ENCODE measurements around the gene PROC.
A peak's percentile ranks its signal among the peaks of the same experiment; 100 is the strongest.
"Not testable (repeated sequence)": the region's sequence is repeated elsewhere in the genome, so short reads cannot be mapped to it uniquely, and the experiment has no call there.

Gene PROC

GRCh38 chr2:127428057-127428814 lies 10.0 kb downstream of the PROC start:
- no peak for DNase-seq

GRCh38 chr2:127428815-127429109 lies 10.5 kb downstream of the PROC start:
- no peak for DNase-seq

- no peak for DNase-seq
Observed at GRCh38 chr2:127429291-127429690, 11.1 kb downstream of the PROC start.

- no peak for DNase-seq
Observed at GRCh38 chr2:127429844-127430425, 11.7 kb downstream of the PROC start.

- DNase-seq: no peak
Observed at GRCh38 chr2:127431408-127432023, 13.3 kb downstream of the PROC start.

- no peak for DNase-seq
Observed at GRCh38 chr2:127434515-127434914, 16.3 kb downstream of the PROC start.

GRCh38 chr2:127437056-127437455 lies 18.8 kb downstream of the PROC start:
- no peak for DNase-seq

GRCh38 chr2:127437781-127438726 lies 19.8 kb downstream of the PROC start:
- no peak for DNase-seq

GRCh38 chr2:127439343-127439742 lies 21.1 kb downstream of the PROC start:
- no peak for DNase-seq

- no peak for DNase-seq
Observed at GRCh38 chr2:127448526-127448925, 30.3 kb downstream of the PROC start.

- DNase-seq: no peak
Observed at GRCh38 chr2:127449414-127449813, 31.2 kb downstream of the PROC start.

GRCh38 chr2:127449898-127450297 lies 31.7 kb downstream of the PROC start:
- DNase-seq: no peak

- no peak for DNase-seq
Observed at GRCh38 chr2:127451981-127452380, 33.8 kb downstream of the PROC start.

GRCh38 chr2:127452423-127452822 lies 34.2 kb downstream of the PROC start:
- not testable (repeated sequence) for DNase-seq

- DNase-seq: no peak
Observed at GRCh38 chr2:127453013-127453391, 34.8 kb downstream of the PROC start.

GRCh38 chr2:127453392-127454171 lies 35.4 kb downstream of the PROC start:
- DNase-seq: no peak

GRCh38 chr2:127454595-127455565 lies 36.7 kb downstream of the PROC start:
- no peak for DNase-seq

GRCh38 chr2:127455566-127456493 lies 37.6 kb downstream of the PROC start:
- DNase-seq: peak; percentile 7

- DNase-seq: no peak
Observed at GRCh38 chr2:127456960-127457359, 38.7 kb downstream of the PROC start.

- DNase-seq: no peak
Observed at GRCh38 chr2:127462461-127462860, 44.2 kb downstream of the PROC start.
